ENCODE measurements around the gene LRRC8C. TPM values are rescaled to one million over a fixed set of nuclear protein-coding genes. Genes with fewer than 3 reads are reported as not detected.
A peak's percentile ranks its signal among the peaks of the same experiment; 100 is the strongest.

LRRC8C gene
- total and polyA plus RNA-seq, 10 donors = 3.7 to 33.0 (median 21.6) TPM

DNA sequence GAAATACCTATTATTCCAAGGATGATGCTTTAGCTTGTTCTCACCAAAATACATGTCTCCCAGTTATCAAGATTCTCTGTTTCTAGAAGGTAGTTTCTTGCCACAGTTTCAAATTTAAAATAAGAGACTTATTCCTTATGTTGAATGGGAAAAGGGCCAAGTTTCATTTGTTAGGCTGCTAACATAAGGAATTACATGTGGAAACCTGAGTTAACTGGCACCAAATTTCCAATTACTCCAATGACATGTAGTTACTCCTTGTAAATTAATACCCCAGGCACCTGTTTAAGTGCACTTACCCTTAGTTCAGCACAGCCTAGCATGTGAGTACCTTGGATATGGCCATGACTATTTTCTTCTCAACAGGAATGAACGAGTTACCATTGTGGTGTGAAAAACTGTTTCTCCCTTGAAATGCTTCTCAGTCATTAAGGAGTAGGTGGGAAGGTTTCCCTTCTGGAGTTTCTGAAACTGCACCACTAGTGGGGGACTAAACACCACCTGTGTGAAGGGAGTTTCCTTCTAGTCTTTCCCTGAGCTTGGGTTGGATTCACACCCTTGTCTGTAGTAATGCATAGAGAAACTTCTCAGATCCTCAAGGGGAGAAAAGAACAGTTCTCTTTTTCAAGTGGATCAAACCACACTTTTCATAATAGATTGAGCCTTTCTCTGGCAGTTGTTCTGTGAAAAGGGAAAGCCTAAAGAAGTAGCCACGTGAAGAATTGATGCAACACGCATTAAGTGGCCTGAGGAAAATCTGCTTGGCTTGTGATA lies 32.3 kb upstream of the LRRC8C start:
- Histone ChIP-seq H3K27me3 (replicated peaks in 1 of 7) (no peaks in the 10 kb centered on the region), H3K4me1 (peaks cover 0 to 40% (median 3%) of the 10 kb centered on the region in 6 donors), H3K4me3 (no peak overlapping the region), H3K9me3 (no peaks in the 10 kb centered on the region), H3K27ac (no peak overlapping the region), H3K36me3 (no peaks in the 10 kb centered on the region)
- DNase-seq = no peak
- no peak for TF ChIP-seq POLR2A (IDR thresholded peaks at IDR 0.05)
- TF ChIP-seq, protein P1, sequence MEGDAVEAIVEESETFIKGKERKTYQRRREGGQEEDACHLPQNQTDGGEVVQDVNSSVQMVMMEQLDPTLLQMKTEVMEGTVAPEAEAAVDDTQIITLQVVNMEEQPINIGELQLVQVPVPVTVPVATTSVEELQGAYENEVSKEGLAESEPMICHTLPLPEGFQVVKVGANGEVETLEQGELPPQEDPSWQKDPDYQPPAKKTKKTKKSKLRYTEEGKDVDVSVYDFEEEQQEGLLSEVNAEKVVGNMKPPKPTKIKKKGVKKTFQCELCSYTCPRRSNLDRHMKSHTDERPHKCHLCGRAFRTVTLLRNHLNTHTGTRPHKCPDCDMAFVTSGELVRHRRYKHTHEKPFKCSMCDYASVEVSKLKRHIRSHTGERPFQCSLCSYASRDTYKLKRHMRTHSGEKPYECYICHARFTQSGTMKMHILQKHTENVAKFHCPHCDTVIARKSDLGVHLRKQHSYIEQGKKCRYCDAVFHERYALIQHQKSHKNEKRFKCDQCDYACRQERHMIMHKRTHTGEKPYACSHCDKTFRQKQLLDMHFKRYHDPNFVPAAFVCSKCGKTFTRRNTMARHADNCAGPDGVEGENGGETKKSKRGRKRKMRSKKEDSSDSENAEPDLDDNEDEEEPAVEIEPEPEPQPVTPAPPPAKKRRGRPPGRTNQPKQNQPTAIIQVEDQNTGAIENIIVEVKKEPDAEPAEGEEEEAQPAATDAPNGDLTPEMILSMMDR (IDR thresholded peaks at IDR 0.05 in 8 of 11, conservative IDR thresholded peaks at IDR 0.05 in 3 of 11) = no peak
- TF ChIP-seq POLR2AphosphoS5 (IDR thresholded peaks at IDR 0.05) = no peak
- whole genome bisulfite sequencing, 5 donors = 78 to 90% (median 83%) methylated on average over 3 of the region's 3 CpGs
- intact Hi-C loops (cut with DNase I; ENCODE audit: low total_unique reads) = loop anchor here (5.0 kb wide), 1 partner anchor 118 kb away; no protein-coding TSS in a partner anchor

GRCh38 chr1:89602871-89603404 lies 30.0 kb upstream of the LRRC8C start:
- H3K9me3 ChIP-seq = no peaks in the 10 kb centered on the region
- no peak for DNase-seq
- no peaks in the 10 kb centered on the region for H3K36me3 ChIP-seq

GRCh38 chr1:89603651-89604413 lies 29.1 kb upstream of the LRRC8C start:
- 66 to 84% (median 81%) methylated on average over 4 of the region's 4 CpGs for WGBS, 5 donors
- intact Hi-C loops (cut with DNase I; ENCODE audit: low total_unique reads) = loop anchor here (5.0 kb wide), 1 partner anchor 122 kb away; no protein-coding TSS in a partner anchor
- no peak for DNase-seq
- Histone ChIP-seq H3K4me3 (no peak overlapping the region), H3K27me3 (replicated peaks in 1 of 7) (no peaks in the 10 kb centered on the region), H3K36me3 (no peaks in the 10 kb centered on the region), H3K4me1 (peaks cover 5 to 66% (median 18%) of the 10 kb centered on the region in 6 donors), H3K9me3 (no peaks in the 10 kb centered on the region), H3K27ac (peak overlapping the region in 1 of 8 donors; percentile 77)
- TF ChIP-seq, protein P1 (IDR thresholded peaks at IDR 0.05 in 8 of 11, conservative IDR thresholded peaks at IDR 0.05 in 3 of 11) = no peak
- TF ChIP-seq POLR2AphosphoS5 (IDR thresholded peaks at IDR 0.05) (no peak), POLR2A (IDR thresholded peaks at IDR 0.05) (no peak)

More at GRCh38 chr1:89602871-89603404, 30.0 kb upstream of the LRRC8C start:
- Histone ChIP-seq H3K27me3 (replicated peaks in 1 of 7) (no peaks in the 10 kb centered on the region), H3K4me3 (no peak overlapping the region), H3K4me1 (peaks cover 5 to 63% (median 14%) of the 10 kb centered on the region in 6 donors), H3K27ac (peak overlapping the region in 3 of 8 donors; percentile 2 to 77 (median 23))
- TF ChIP-seq, protein P1 (IDR thresholded peaks at IDR 0.05 in 8 of 11, conservative IDR thresholded peaks at IDR 0.05 in 3 of 11) = no peak
- TF ChIP-seq POLR2AphosphoS5 (IDR thresholded peaks at IDR 0.05) = no peak
- TF ChIP-seq POLR2A (IDR thresholded peaks at IDR 0.05) = no peak
- intact Hi-C loops (cut with DNase I; ENCODE audit: low total_unique reads) = loop anchor here (5.0 kb wide), 1 partner anchor 121 kb away; no protein-coding TSS in a partner anchor
- WGBS, 5 donors = 60 to 78% (median 67%) methylated on average over 6 of the region's 6 CpGs

Data from spleen (tissue), 11 donors.